SK-N-MC (cell line): ENCODE results near the gene UGGT1.

Source experiments
- EZH2 ChIP-seq: fragments of 200-600 bp; sonication (generic); IDR thresholded peaks from one replicate; pipeline ENCODE4 v1.6.1; 2017; ENCODE audit warnings: antibody characterized with exemption
- POLR2AphosphoS5 ChIP-seq: IDR thresholded peaks from 2 replicates; pipeline ENCODE4 v1.6.1; 2012; ENCODE audit warnings: mild to moderate bottlenecking, low read depth, low read length, borderline replicate concordance

- no peak for TF ChIP-seq POLR2AphosphoS5
- no peak for TF ChIP-seq EZH2
These were observed 111.8 kb downstream of the UGGT1 start for GRCh38 chr2:128202791-128203190.
